H9 (cell line): ENCODE results near the gene HOXB1. TPM values are rescaled to one million over a fixed set of nuclear protein-coding genes. Genes with fewer than 3 reads are reported as not detected.

Experiments used
- DNase-seq: peaks from one replicate; pipeline ENCODE4 v3.0.0-alpha.2; 2017
- H2AFZ ChIP-seq: one replicate; pipeline ENCODE4 v1.6.1; 2013; ENCODE audit warnings: mild to moderate bottlenecking, low read length, control low read depth, moderate library complexity
- H2AK5ac ChIP-seq: 2 replicates; pipeline ENCODE4 v1.6.1; 2013; ENCODE audit warnings: low read length, control low read depth, mixed read lengths; ENCODE audit not compliant: insufficient read length
- H2BK120ac ChIP-seq: one replicate; pipeline ENCODE4 v1.6.1; 2013; ENCODE audit warnings: low read depth, mild to moderate bottlenecking, low read length, control low read depth, inconsistent platforms; ENCODE audit not compliant: poor library complexity, severe bottlenecking
- H2BK12ac ChIP-seq: 2 replicates; pipeline ENCODE4 v1.6.1; 2013; ENCODE audit warnings: low read length, control low read depth, mixed read lengths, low read depth; ENCODE audit not compliant: insufficient read length
- H2BK15ac ChIP-seq: 2 replicates; pipeline ENCODE4 v1.6.1; 2013; ENCODE audit warnings: low read depth, low read length, control low read depth
- H2BK20ac ChIP-seq: one replicate; pipeline ENCODE4 v1.6.1; 2013; ENCODE audit warnings: low read depth, mild to moderate bottlenecking, low read length, control low read depth, inconsistent platforms; ENCODE audit not compliant: poor library complexity, severe bottlenecking
- H2BK5ac ChIP-seq: 2 replicates; pipeline ENCODE4 v1.6.1; 2013; ENCODE audit warnings: low read length, control low read depth, mixed read lengths; ENCODE audit not compliant: insufficient read length
- H3K14ac ChIP-seq: 2 replicates; pipeline ENCODE4 v1.6.1; 2013; ENCODE audit warnings: low read length, control low read depth; ENCODE audit not compliant: insufficient read depth
- H3K18ac ChIP-seq: 2 replicates; pipeline ENCODE4 v1.6.1; 2013; ENCODE audit warnings: low read depth, mild to moderate bottlenecking, mixed read lengths, low read length, control low read depth; ENCODE audit not compliant: insufficient read length
- H3K23ac ChIP-seq: 2 replicates; pipeline ENCODE4 v1.6.1; 2013; ENCODE audit warnings: low read length, control low read depth, mixed read lengths, low read depth; ENCODE audit not compliant: insufficient read length
- H3K23me2 ChIP-seq: 2 replicates; pipeline ENCODE4 v1.6.1; 2013; ENCODE audit warnings: low read depth, mild to moderate bottlenecking, mixed read lengths, low read length, control low read depth; ENCODE audit not compliant: insufficient read length, poor library complexity, severe bottlenecking
- H3K27ac ChIP-seq: 2 replicates; pipeline ENCODE4 v1.5.1; 2013; ENCODE audit warnings: low read length, control low read depth, mixed read lengths, low read depth; ENCODE audit not compliant: insufficient read length
- H3K27me3 ChIP-seq: 2 replicates; pipeline ENCODE4 v1.6.1; 2013; ENCODE audit warnings: low read length, control low read depth, inconsistent platforms; ENCODE audit not compliant: insufficient read depth
- H3K4ac ChIP-seq: 2 replicates; pipeline ENCODE4 v1.6.1; 2013; ENCODE audit warnings: low read depth, mild to moderate bottlenecking, control low read depth, inconsistent platforms, low read length, moderate library complexity
- H3K4me1 ChIP-seq: 2 replicates; pipeline ENCODE4 v1.6.1; 2013; ENCODE audit warnings: low read length, control low read depth, inconsistent platforms; ENCODE audit not compliant: insufficient read depth
- H3K4me2 ChIP-seq: 2 replicates; pipeline ENCODE4 v1.6.1; 2013; ENCODE audit warnings: low read length, control low read depth, mixed read lengths; ENCODE audit not compliant: insufficient read length, insufficient read depth
- H3K56ac ChIP-seq: 2 replicates; pipeline ENCODE4 v1.6.1; 2013; ENCODE audit warnings: low read depth, mild to moderate bottlenecking, mixed read lengths, low read length, control low read depth; ENCODE audit not compliant: insufficient read length
- H3K79me1 ChIP-seq: 2 replicates; pipeline ENCODE4 v1.6.1; 2013; ENCODE audit warnings: low read depth, mild to moderate bottlenecking, moderate library complexity, low read length, control low read depth, inconsistent platforms; ENCODE audit not compliant: insufficient read depth, poor library complexity, severe bottlenecking
- H3K79me2 ChIP-seq: 2 replicates; pipeline ENCODE4 v1.6.1; 2013; ENCODE audit warnings: low read length, control low read depth, inconsistent platforms; ENCODE audit not compliant: insufficient read depth
- H3K9ac ChIP-seq: 2 replicates; pipeline ENCODE4 v1.6.1; 2013; ENCODE audit warnings: low read length, control low read depth, mixed read lengths; ENCODE audit not compliant: insufficient read length; ENCODE audit errors: extremely low read depth
- H3K9me3 ChIP-seq: one replicate; pipeline ENCODE4 v1.6.1; 2013; ENCODE audit warnings: low read depth, low read length, inconsistent platforms; ENCODE audit not compliant: control insufficient read depth
- H3T11ph ChIP-seq: one replicate; pipeline ENCODE4 v1.6.1; 2013; ENCODE audit warnings: mild to moderate bottlenecking, low read length, control low read depth, inconsistent platforms
- H4K20me1 ChIP-seq: one replicate; pipeline ENCODE4 v1.6.1; 2013; ENCODE audit not compliant: control insufficient read depth, insufficient read length, insufficient read depth
- H4K5ac ChIP-seq: 2 replicates; pipeline ENCODE4 v1.6.1; 2013; ENCODE audit warnings: low read depth, mild to moderate bottlenecking, mixed read lengths, low read length, control low read depth; ENCODE audit not compliant: insufficient read length
- H4K8ac ChIP-seq: replicated peaks from 2 replicates; pipeline ENCODE4 v1.6.1; 2013; ENCODE audit warnings: low read length, control low read depth, mixed read lengths, low read depth; ENCODE audit not compliant: insufficient read length
- H4K91ac ChIP-seq: 2 replicates; pipeline ENCODE4 v1.6.1; 2013; ENCODE audit warnings: low read depth, mild to moderate bottlenecking, moderate library complexity, mixed read lengths, low read length, control low read depth; ENCODE audit not compliant: insufficient read length
- H3K27ac Mint-ChIP-seq, 3 experiments: 2 replicates in 2 of 3; 3 replicates in 1 of 3; pipeline ENCODE4 v1.8.0; 2020 to 2021; ENCODE audit warnings: mixed read lengths in 3 of 3, mild to moderate bottlenecking in 1 of 3, moderate library complexity in 1 of 3
- H3K27me3 Mint-ChIP-seq: 2 replicates; pipeline ENCODE4 v1.8.0; 2021; ENCODE audit warnings: low read depth, mild to moderate bottlenecking, moderate library complexity, mixed read lengths
- H3K36me3 Mint-ChIP-seq, 3 experiments: 2 replicates in 2 of 3; 3 replicates in 1 of 3; pipeline ENCODE4 v1.8.0; 2020 to 2021; ENCODE audit warnings: low read depth in 3 of 3, mixed read lengths in 3 of 3; ENCODE audit not compliant: insufficient read depth in 1 of 3
- H3K4me1 Mint-ChIP-seq, 2 experiments: 2 replicates each; pipeline ENCODE4 v1.8.0; 2020; ENCODE audit warnings: mixed read lengths in 2 of 2
- H3K4me3 Mint-ChIP-seq, 2 experiments: 2 replicates in 1 of 2; 3 replicates in 1 of 2; pipeline ENCODE4 v1.8.0; 2020 to 2021; ENCODE audit warnings: mild to moderate bottlenecking in 2 of 2, mixed read lengths in 2 of 2, moderate library complexity in 1 of 2
- H3K9me3 Mint-ChIP-seq, 2 experiments: 2 replicates in 1 of 2; 3 replicates in 1 of 2; pipeline ENCODE4 v1.8.0; 2020; ENCODE audit warnings: mild to moderate bottlenecking in 2 of 2, mixed read lengths in 2 of 2, moderate library complexity in 1 of 2
- CTCF ChIP-seq: fragments of 200-600 bp; sonication (generic); conservative IDR thresholded peaks from 3 replicates; pipeline ENCODE4 v1.8.0; 2021; ENCODE audit warnings: antibody characterized with exemption, mild to moderate bottlenecking
- WGBS: extraction: QIAGEN DNeasy Blood & Tissue Kit; methylation state at CpG from one replicate; pipeline ENCODE4 v1.1.7; 2013; ENCODE audit warnings: missing lambda C conversion rate, low lambda C conversion rate, mixed read lengths; ENCODE audit not compliant: insufficient read length; ENCODE audit errors: extremely low coverage; 5-methylcytosine and 5-hydroxymethylcytosine counted together
- total RNA-seq: library from RNA; stranded (reverse); gene quantifications from 2 replicates; pipeline ENCODE4 v1.2.1, GENCODE V29; 2021

The HOXB1 gene
- total RNA-seq, 1 experiment from 2014 or later, result not detected

- H3K9ac ChIP-seq, result no peak overlapping the region
- H2BK15ac ChIP-seq, result no peak overlapping the region
- peaks cover 4 to 10% of the 10 kb centered on the region in 2 experiments; a peak in 3 of 5 replicates for H3K9me3 Mint-ChIP-seq
- peak overlapping the region in 1 of 2 experiments; percentile 69; a peak in 1 of 5 replicates for H3K4me3 Mint-ChIP-seq
- no peak overlapping the region; the same call in 1 of the 2 replicates for H3K14ac ChIP-seq
- H4K20me1 ChIP-seq, result no peaks in the 10 kb centered on the region
- WGBS, result no CpG with 5 or more reads among the region's 37 CpGs
- H4K8ac ChIP-seq, result no peak overlapping the region
- H3K27ac ChIP-seq, result no peak overlapping the region
- no peak overlapping the region for H3T11ph ChIP-seq
- peaks cover 28 to 50% of the 10 kb centered on the region in 2 experiments for H3K4me1 Mint-ChIP-seq
- peaks cover 100% of the 10 kb centered on the region for H3K27me3 Mint-ChIP-seq
- H3K4ac ChIP-seq, result no peak overlapping the region
- H2AFZ ChIP-seq, result no peak overlapping the region
- H3K9me3 ChIP-seq, result no peaks in the 10 kb centered on the region
- no peak overlapping the region for H4K91ac ChIP-seq
- H2BK120ac ChIP-seq, result no peak overlapping the region
- no peak overlapping the region for H3K56ac ChIP-seq
- no peak overlapping the region for H3K27ac Mint-ChIP-seq
- H2AK5ac ChIP-seq, result no peak overlapping the region
- H3K23me2 ChIP-seq, result no peaks in the 10 kb centered on the region
- H3K4me2 ChIP-seq, result peak overlapping the region; percentile 23
- H2BK5ac ChIP-seq, result no peak overlapping the region
- H3K79me1 ChIP-seq, result no peaks in the 10 kb centered on the region
- no peak overlapping the region for H3K23ac ChIP-seq
- H3K36me3 Mint-ChIP-seq, result no peaks in the 10 kb centered on the region
- H4K5ac ChIP-seq, result no peak overlapping the region
- H3K27me3 ChIP-seq, result peaks cover 63% of the 10 kb centered on the region; the same call in 1 of the 2 replicates
- H3K79me2 ChIP-seq, result no peaks in the 10 kb centered on the region
- no peak overlapping the region for H2BK12ac ChIP-seq
- TF ChIP-seq CTCF, result no peak
- no peak overlapping the region for H2BK20ac ChIP-seq
- H3K4me1 ChIP-seq, result peaks cover 8% of the 10 kb centered on the region; the same call in 1 of the 2 replicates
- peak; percentile 55 for DNase-seq
- H3K18ac ChIP-seq, result no peak overlapping the region
Observed at GRCh38 chr17:48530208-48530886, 464 bp downstream of the HOXB1 start.
